GM18498 (cell line): ENCODE results near the gene DEPDC5.

Source experiments
- ATAC-seq: cut with Tn5 transposase; IDR thresholded peaks from one replicate; pipeline ENCODE4 v1.9.1; 2021; ENCODE audit warnings: mild to moderate bottlenecking, moderate library complexity; ENCODE audit not compliant: unreplicated experiment

The DEPDC5 gene

DNA sequence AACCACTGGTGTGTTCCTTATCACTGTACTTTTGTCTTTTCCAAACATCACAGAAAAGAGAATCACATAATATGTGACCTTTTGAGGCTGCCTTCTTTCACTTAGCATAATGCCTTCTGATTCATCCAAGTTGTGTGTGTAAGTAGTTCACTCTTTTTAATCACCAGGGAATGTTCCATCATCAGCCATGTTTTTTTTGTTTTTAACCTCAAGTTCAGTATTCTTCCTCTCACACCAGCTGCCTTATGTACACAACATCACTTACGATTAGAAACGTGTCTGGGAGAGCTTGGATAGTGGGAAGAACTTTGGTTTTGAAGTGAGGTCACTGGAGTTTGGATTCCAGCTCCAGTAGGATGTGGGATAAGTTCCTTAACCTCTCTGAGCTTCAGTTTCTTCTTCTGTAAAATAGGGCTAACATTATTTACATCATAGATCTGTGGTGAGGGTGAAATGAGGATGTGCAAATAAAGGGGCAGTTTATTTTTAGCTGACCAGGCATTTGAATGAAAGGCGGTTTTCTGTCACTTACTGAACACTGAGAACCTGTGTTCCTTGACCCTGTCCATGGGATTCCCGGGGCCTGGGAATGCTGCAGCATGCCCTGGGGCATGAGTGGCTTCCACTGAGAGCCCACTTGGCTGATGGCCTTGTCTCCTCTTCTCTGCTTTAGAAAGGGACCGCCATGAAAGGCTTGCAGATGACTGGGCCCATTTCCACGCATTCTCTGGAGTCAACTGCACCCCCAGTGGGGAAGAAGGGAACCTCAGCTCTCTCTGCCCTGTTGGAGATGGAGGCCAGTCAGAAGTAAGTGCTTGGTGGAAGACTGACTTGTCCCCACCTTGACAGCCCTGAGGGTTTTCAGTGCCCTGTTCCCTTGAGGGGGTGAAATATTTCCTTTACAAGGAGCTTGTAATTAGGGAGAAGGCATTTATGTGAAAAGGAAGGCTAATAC, 92.6 kb downstream of the DEPDC5 start:
- ATAC-seq = no peak

DNA sequence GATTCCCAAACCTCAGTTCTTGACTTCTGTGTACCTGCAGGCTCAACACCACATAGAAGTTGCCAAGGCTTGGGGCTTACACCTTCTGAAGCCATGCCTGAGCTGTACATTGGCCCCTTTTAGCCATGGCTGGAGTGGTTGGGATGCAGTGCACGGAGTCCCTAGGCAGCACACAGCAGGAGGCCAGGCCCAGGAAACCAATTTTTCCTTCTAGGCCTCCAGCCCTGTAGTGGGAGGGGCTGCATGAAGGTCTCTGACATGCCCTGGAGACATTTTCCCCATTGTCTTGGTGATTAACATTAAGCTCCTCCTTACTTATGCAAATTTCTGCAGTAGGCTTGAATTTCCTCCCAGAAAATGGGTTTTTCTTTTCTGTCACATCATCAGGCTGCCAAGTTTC, 94.6 kb downstream of the DEPDC5 start:
- no peak for ATAC-seq

DNA sequence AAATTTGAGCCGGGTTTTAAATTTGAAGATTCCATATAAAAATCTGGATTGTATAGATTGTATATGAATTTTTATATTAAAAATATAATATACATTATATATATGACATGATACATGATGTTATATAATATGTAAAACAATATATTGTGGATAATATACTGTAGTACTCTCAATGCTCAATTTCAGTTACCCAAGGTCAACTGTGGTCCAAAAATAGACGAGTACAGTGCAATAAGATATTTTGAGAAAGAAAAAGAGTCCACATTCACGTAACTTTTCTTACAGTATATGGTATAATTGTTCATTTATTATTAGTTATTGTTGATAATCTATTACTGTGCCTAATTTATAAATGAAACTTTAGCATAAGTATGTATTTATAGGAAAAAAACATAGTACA, 96.3 kb downstream of the DEPDC5 start:
- no peak for ATAC-seq

- ATAC-seq = no peak
These were observed 99.0 kb downstream of the DEPDC5 start for GRCh38 chr22:31852691-31853421.

GRCh38 chr22:31853736-31854495, 100.1 kb downstream of the DEPDC5 start:
- no peak for ATAC-seq

DNA sequence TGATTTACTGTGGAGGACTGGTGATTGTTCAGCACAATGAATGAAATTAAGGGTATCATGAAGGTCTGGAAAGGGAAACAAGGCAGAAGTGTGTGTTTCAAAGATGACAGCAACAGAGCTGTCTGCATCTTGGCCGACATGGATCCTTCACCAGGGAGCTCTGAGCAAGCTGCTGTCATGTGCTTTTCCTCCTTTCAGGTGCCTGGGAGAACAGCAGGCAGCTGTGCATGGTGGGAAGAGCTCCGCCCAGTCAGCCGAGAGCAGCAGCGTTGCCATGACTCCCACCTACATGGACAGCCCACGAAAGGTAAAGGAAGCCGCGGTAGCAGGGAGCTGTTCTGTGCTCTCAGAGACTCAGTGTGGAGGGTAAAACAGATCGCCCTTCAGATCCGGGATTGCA, 103.4 kb downstream of the DEPDC5 start:
- ATAC-seq = no peak

GRCh38 chr22:31861226-31861840, 107.5 kb downstream of the DEPDC5 start:
- ATAC-seq = no peak

- no peak for ATAC-seq
These were observed 113.1 kb downstream of the DEPDC5 start for GRCh38 chr22:31866918-31867317.

DNA sequence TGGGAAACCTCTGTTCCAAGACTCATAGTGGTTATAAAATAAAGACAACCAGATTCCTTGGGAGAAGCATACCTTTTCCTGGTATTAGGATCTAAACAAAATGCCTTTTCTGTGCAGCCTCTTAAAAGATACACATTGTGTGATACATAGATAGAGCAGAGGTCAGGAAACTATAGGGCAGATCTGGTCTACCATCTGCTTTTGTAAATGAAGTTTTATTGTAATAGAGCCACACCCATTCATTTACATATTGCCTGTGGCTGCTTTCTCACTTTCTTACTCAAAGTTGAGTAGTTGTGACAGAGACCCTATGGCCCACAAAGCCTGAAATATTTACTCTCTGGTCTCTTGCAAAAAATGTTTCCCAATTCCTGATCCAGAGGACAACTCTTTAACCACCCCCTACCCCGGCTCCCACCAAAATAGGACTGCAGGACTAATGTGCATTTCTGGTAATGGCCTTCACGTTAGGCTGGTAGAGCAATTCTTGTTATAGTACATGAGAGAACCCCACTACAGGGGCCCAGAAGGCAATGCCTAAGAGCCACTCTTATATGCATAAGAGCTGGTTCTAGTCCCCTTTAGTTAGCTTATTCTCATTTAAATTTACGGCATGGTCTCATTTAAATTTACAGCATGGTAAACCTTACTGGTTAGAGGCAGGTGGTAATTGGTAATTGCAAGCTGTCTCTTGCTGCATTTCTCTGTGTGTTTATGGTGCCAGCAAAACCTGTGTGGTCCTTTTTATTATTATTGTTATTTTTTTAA, 113.8 kb downstream of the DEPDC5 start:
- no peak for ATAC-seq

- no peak for ATAC-seq
These were observed 115.9 kb downstream of the DEPDC5 start for GRCh38 chr22:31869739-31870138.

DNA sequence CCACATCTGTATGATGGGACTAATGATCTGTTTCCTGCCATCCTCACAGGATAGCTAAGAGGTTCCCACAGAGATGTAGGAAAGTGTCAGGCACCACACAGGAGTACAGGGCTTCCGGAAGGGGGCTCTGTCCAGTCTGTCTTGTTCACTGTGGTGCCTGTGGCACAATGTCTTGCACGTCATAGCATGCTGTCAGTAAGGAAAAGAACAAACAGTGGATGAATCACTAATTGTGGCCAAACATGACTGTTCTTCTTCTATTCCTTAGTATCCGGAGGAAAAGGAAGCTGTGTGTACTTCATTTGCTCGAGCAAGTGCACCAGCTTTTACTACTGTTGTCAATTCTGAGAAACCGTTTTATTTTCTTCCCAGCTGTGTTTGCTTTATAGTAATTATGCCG, 117.1 kb downstream of the DEPDC5 start:
- no peak for ATAC-seq

DNA sequence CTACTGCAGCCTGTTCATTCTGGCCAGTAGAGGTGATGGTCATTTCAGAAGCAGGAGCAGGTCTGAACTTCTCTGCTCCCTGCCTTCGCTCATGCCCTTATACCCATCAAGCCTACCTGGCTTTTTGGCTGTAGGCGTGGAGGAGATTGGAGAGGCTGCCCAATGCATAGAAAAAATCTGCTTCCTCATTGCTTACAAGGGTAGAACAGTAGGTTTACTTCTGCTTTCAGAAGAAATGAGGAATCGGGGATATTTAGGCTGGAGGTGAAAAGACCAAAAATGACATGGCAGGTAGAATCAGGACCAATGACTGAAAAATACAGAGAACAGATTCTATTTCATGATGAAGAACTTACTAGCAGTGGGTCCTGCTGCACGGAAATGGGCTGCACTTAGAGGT, 117.7 kb downstream of the DEPDC5 start:
- no peak for ATAC-seq

DNA sequence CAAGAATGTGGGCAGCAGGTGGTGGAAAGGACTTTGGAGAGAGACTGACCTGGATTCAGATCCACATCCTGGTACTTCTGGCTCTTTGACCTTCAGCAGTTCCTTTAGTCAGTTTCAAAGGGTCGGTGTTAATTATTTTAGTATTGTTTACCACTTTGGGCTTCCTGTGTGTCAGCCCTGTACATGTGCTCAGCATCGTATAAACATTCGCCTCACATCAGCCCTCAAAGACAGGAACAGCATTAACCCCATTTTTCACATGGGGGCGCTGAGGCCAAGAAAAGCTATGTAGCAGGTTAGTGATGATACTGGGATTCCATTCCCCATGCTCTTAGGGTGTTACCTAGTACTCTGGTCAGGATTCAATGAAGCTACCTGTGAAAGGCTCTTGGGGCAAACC, 118.4 kb downstream of the DEPDC5 start:
- ATAC-seq = no peak

DNA sequence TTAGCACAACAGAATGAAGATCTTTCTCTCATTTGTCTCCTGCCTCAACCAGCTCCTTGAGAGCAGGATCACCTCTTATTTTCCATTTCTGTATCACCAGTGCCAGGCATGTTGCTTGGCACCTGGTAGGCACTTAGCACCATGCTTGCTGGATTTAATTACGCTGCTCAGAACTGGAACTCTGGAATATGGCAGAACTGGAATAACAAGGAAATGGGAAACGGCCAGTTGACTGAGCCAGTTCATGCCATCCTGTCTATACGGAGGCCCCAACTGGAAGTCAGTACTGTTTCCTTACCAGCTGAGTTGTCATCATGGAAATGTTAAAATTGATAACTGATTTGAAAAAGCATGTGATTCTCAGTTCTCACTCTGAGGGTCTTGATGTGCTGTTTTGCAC, 121.0 kb downstream of the DEPDC5 start:
- ATAC-seq = no peak

DNA sequence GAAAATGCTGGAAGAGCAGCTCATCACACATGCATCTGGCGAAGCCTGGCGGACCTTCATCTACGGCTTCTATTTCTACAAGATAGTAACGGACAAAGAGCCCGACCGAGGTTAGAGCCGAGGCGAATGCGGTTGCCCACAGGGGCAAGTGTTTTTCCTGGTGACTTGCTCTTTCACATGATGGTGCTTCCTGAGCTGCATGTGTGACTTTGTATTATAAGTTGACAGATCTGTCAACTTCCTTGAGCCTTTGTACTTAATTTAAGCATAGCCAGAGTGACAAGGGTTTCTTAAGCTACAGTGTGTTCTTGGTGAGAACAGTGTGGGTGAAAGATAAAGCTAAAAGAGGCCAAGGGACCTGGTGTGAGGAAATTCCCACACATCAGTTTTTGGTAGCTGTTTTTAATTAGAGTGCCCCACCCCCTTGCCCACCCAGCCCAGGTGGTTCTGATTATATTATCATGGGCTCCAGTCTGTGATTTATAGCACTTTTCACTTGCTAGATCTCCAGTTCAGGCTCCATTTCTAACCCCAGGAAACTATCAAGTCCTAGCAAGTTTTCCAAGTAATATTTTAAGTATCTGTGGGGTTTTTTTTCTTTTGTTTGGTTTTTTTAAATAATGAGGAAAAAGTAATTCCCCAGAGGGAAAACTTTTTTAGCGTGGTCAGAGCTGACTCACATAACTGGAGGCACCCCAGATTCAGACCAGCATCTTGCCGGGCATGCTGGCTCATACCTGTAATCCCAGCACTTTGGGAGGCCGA, 122.5 kb downstream of the DEPDC5 start:
- ATAC-seq = no peak

- no peak for ATAC-seq
These were observed 125.8 kb downstream of the DEPDC5 start for GRCh38 chr22:31879585-31879984.

- ATAC-seq = no peak
These were observed 127.4 kb downstream of the DEPDC5 start for GRCh38 chr22:31881200-31881599.

DNA sequence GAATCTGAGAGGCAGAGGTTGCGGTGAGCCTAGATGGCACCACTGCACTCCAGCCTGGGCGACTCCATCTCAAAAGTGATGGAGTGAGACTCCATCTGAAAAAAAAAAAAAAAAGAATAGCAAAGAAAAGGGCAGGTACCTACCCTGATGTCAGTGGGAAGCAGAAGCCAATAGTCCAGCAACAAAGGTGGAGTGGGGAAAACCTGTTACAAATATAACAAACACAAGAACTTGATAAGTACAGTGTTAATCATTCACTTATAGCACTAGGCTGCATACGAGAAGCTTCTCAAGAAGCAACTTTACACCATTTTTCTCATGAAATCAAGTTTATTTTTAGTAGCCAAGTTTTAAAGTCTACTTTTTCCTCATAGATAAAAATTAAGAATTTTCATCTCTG, 128.0 kb downstream of the DEPDC5 start:
- no peak for ATAC-seq

DNA sequence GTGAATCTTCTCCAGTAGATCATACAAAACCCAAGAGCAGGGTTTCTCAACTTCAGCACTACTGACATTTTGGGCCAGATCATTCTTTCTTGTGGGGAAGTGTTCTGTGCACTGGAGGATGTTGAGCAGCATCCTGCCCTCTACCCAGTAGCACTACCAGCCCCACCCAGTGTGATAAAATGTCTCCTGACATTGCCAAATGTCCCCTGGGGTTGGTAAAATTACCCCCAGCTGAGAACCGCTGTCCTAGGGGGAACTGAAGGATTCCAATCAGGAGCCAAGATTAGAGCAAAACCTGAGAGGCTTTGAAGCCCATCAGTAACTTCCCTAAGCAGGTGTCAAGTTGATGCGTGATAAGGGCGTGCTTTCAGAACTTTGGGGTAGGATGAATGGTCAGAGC, 129.2 kb downstream of the DEPDC5 start:
- ATAC-seq = no peak
